HepG2 (cell line): ENCODE data around the gene ELP4. TPM values are rescaled to one million over a fixed set of nuclear protein-coding genes. Genes with fewer than 3 reads are reported as not detected.

Experiments
- ATF7 ChIP-seq, 2 experiments: fragments of 450-650 bp in 1 of 2; sonication (generic) in 1 of 2; formaldehyde crosslinking in 1 of 2; IDR thresholded peaks; 2 replicates each; pipeline versions ENCODE4 v1.4.0 to v1.6.1; 2016 to 2020; ENCODE audit warnings: antibody characterized with exemption in 1 of 2, mild to moderate bottlenecking in 1 of 2, missing genetic modification reagents in 1 of 2
- CREB1 ChIP-seq, 2 experiments: fragments of 450-650 bp in 1 of 2; IDR thresholded peaks; 2 replicates each; pipeline ENCODE4 v1.6.1; 2016 to 2017; ENCODE audit warnings: control low read depth in 1 of 2, mild to moderate bottlenecking in 1 of 2, missing compliant biosample characterization in 1 of 2, missing genetic modification characterization in 1 of 2
- HNF4G ChIP-seq, 2 experiments: sonication (generic) in 1 of 2; formaldehyde crosslinking in 1 of 2; IDR thresholded peaks; 2 replicates each; pipeline versions ENCODE4 v1.4.0 to v1.6.1; 2011 to 2020; ENCODE audit warnings: borderline replicate concordance in 2 of 2, low read depth in 2 of 2, mild to moderate bottlenecking in 2 of 2, low read length in 1 of 2, missing genetic modification reagents in 1 of 2, moderate library complexity in 1 of 2
- HNRNPUL1 ChIP-seq: fragments of 200-400 bp; formaldehyde crosslinking; IDR thresholded peaks from 2 replicates; pipeline ENCODE4 v1.6.1; 2017; ENCODE audit warnings: low read depth, mild to moderate bottlenecking, low read length, moderate library complexity
- HOXA5 ChIP-seq: sonication (generic); formaldehyde crosslinking; IDR thresholded peaks from 2 replicates; pipeline ENCODE4 v1.4.0; 2020; ENCODE audit warnings: missing genetic modification reagents
- NFKBIZ ChIP-seq: IDR thresholded peaks from 2 replicates; pipeline ENCODE4 v1.6.1; 2018; ENCODE audit warnings: missing genetic modification reagents, missing compliant biosample characterization
- YEATS2 ChIP-seq: sonication (generic); formaldehyde crosslinking; IDR thresholded peaks from 2 replicates; pipeline ENCODE4 v1.4.0; 2020; ENCODE audit warnings: missing genetic modification reagents, borderline replicate concordance
- ZNF101 ChIP-seq: sonication (generic); formaldehyde crosslinking; IDR thresholded peaks from 2 replicates; pipeline ENCODE4 v1.4.0; 2020; ENCODE audit warnings: mild to moderate bottlenecking, low read depth, missing genetic modification reagents, borderline replicate concordance
- ZNF83 ChIP-seq: sonication (generic); formaldehyde crosslinking; IDR thresholded peaks from 2 replicates; pipeline ENCODE4 v1.4.0; 2020; ENCODE audit warnings: missing genetic modification reagents, mild to moderate bottlenecking, borderline replicate concordance
- polyA plus RNA-seq, 8 experiments: library from polyadenylated mRNA; depleted of rRNA in 3 of 8; stranded (reverse) in 7 of 8; unstranded in 1 of 8; fragments of >200 nt; fragmentation: Illumina TruSeq in 4 of 8; extraction: Trizol in 4 of 8; gene quantifications; 2 replicates each; pipeline versions ENCODE4 v1.2.1 to v1.2.3, GENCODE V29; 2011 to 2016; ENCODE audit warnings: low read depth in 4 of 8, missing spikeins in 1 of 8, mixed read lengths in 1 of 8; ENCODE audit not compliant: insufficient read depth in 1 of 8
- total RNA-seq, 5 experiments: library from RNA; depleted of rRNA; stranded (reverse); fragments of >200 nt; fragmentation: Illumina TruSeq; extraction: Trizol; gene quantifications; 2 replicates each; pipeline ENCODE4 v1.2.3, GENCODE V29; 2016; ENCODE audit warnings: low read depth in 1 of 5
- TF ChIP-seq, protein P1 (sequence below): IDR thresholded peaks from 2 replicates; pipeline ENCODE4 v1.6.1; 2016; ENCODE audit warnings: control low read depth

ELP4 gene
- total and polyA plus RNA-seq, 2 of the 13 experiments (the other 11 are each of a cell fraction or from before 2014, with no cell fraction given), result 12.8 to 19.1 TPM

DNA sequence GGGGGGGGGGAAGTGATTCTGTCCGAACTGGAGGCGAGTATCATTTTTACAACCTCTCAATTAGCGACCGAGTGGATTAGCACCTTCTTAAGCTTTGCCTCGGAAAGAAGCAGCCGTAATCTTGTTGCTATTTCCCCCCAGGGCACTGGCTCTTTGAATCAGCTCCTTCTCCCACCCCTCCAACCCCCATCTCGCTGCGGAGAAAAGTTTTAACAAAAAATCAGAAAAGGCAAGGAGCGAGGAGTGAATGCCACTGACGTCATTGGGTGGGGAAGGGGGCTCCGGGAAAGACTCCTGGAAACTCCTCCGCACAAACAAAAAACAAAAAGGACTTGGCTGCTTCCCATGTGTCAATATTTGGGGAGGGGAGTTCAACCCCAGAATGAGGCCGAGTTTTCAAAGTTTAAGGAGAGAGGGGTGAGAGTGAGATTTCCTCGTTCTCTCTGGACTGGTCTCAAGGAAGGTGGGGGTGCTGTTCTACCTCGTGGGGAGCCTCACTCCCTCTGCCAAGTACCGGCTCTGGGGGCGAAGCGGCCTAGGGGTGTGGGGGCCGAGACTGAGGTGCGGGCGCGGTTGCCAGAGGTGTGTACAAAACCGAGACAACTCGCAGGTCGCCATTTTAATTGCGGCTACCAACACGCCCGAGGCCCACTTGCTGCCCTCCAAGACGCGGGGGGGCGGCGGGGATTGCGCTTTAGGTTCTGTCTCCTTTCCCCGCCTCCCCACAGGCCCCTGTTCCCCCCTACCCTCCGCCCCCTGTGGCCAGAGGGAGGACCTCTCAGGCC is 304.0 kb downstream of the ELP4 start (continued):
- TF ChIP-seq ATF7 (IDR thresholded peaks at IDR 0.05) (peak; percentile 62), ATF7 (CRISPR knock-in tag; IDR thresholded peaks at IDR 0.05) (no peak), ZNF101 (no peak), HNRNPUL1 (no peak), ZNF83 (CRISPR knock-in tag) (no peak), HNF4G (IDR thresholded peaks at IDR 0.05; ENCODE audit: borderline replicate concordance, low read depth, low read length) (no peak), HNF4G (CRISPR knock-in tag; IDR thresholded peaks at IDR 0.05; ENCODE audit: borderline replicate concordance, low read depth) (no peak), CREB1 (IDR thresholded peaks at IDR 0.05) (peak; percentile 71), CREB1 (CRISPR knock-in tag; IDR thresholded peaks at IDR 0.05) (no peak), YEATS2 (CRISPR knock-in tag) (no peak), NFKBIZ (CRISPR knock-in tag) (no peak), HOXA5 (no peak)
- TF ChIP-seq, protein P1, sequence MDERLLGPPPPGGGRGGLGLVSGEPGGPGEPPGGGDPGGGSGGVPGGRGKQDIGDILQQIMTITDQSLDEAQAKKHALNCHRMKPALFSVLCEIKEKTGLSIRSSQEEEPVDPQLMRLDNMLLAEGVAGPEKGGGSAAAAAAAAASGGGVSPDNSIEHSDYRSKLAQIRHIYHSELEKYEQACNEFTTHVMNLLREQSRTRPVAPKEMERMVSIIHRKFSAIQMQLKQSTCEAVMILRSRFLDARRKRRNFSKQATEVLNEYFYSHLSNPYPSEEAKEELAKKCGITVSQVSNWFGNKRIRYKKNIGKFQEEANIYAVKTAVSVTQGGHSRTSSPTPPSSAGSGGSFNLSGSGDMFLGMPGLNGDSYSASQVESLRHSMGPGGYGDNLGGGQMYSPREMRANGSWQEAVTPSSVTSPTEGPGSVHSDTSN (CRISPR knock-in tag), result no peak
